SIG-M5 (cell line): Measurements from ENCODE around the gene UBASH3B.

Source experiments
- DNase-seq: peaks from one replicate; lab custom pipeline; 2025; lab: John Stamatoyannopoulos, UW

UBASH3B gene

GRCh38 chr11:122646549-122647340 is 8.8 kb upstream of the UBASH3B start:
- no peak for DNase-seq

DNA sequence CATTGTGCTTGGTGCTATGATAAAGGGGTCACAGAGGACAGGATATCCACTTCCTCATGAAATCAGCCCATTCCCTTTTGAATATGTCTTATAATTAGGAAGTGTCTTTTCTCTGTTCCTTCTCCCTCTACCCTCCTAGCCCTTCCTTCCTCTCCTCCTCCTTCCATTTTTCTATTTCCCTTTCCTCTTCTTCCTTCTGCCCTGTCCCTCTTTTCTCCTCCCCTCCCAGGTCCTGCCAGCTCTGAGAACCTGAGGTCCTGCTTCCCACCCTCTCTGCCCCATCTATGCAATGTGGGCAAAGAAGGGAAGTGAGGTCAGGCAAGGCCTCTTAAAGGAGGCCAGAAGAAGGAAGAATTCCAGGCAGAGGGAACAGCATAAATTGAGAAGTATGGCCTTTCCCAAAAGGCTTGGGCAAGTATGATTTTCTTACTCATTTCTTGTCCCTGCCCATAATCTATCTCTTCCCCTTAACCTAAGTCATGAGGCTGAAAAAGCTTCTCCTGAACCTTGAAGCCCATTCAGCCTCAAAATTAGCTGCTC is 7.7 kb upstream of the UBASH3B start:
- DNase-seq, result no peak

DNA sequence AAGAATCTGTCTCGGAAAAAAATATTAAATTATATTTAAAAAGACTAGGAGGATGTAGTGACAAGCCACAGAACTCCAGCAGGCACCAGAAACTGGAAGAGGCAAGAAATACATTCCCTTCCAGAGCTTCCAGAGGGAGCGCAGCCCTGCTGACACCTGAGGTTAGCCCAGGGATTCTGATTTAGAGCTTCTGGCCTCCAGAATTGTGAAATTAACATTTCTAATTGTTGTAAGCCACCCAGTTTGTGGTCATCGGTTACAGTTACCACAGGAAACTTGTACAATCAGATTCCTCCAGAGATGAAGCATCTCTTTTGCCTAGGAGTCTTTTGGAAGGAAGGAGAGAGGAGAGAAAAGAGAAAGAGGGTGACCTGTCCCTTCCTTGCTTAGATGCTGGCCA is 6.4 kb upstream of the UBASH3B start:
- DNase-seq, result no peak

DNA sequence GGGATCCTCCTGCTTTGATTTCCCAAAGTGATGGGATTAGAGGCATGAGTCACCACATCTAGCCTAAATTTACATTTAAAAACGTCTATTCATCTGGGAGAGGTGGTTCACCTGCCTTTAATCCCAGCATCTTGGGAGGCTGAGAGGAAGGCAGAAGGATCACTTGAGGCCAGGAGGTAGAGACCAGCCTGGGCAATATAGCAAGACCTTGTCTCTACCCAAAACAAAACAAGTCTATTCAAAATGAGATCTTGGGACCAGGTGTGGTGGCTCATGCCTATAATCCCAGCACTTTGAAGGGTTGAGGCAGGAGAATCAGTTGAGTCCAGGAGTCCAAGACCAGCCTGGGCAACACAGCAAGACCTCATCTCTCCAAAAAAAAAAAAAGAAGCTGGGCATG is 4.9 kb upstream of the UBASH3B start:
- DNase-seq, result no peak

DNA sequence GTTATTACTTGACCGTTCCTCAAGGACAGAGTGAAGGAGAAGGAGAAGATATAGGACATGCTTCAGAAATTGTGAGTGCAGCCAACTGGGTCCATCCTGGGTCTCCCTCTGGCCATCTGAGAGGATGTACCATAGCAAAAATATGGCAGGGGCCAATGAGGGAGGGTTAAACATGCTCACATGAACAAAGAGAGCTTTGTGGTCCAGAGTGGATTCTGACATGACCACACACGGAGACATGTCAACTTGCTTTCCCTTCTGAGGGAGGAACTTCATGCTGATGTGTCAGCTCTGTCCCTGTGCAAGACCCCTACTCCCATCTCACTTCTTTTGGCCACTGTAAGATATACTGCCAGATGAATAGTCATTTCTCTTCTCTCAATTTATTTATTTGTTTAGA is 3.0 kb upstream of the UBASH3B start:
- DNase-seq, result no peak

DNA sequence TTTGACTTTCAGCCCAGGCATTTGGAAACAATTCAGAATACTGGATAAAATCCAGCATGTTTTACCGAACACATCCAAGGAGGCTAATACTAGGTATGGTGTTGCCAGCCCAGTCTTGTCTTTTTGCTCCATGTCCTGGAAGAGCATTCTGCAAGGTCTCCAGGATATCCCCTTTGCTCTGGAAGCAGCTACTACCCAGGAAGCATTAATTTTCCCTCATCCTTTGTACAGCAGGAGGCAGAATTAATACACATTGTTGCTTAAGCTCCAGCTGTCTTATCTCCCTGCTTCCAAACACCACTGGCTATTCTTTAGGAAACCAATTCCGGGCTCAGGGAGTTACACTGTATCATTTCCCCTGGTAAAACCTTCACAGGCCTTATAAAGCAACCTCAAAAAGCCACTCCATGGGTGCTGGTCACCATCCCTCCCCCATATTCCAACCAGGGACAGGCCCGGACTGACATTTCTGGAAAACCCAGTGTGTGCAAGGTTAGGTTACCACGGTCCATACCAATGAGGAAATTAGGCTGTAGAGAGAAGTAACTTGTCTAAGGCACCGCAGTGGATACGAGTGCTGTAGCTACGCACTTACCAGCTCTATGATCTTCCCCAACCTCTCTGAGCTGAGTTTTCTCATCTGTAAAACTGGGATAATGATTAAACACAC is 1.5 kb upstream of the UBASH3B start:
- no peak for DNase-seq

- no peak for DNase-seq
Measured at GRCh38 chr11:122656073-122656630, 630 bp downstream of the UBASH3B start.

DNA sequence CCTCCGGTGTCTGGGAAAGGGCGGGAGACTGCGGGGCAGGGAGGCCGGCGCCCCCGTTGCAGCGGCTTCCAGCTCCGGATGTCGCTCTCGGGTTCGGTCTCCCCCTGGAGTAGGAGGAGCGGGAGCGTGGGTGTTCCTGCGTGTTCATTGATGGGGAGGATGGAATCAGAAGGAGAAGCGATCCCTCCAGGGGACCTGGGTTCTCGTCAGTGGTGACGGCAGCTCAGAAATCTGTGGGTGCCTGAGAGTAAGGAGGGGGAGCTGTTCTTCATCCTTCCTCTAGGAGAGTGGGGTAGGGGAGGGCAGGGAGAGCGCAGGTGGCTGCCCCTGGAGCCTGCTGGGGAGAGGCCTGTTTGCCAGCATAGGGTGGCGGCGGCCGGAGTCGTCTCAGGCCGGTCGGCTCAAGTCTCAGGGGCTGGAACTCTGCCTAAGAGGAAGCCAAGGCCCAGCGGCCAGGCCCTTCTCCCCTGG is 1.1 kb downstream of the UBASH3B start:
- DNase-seq, result no peak

DNA sequence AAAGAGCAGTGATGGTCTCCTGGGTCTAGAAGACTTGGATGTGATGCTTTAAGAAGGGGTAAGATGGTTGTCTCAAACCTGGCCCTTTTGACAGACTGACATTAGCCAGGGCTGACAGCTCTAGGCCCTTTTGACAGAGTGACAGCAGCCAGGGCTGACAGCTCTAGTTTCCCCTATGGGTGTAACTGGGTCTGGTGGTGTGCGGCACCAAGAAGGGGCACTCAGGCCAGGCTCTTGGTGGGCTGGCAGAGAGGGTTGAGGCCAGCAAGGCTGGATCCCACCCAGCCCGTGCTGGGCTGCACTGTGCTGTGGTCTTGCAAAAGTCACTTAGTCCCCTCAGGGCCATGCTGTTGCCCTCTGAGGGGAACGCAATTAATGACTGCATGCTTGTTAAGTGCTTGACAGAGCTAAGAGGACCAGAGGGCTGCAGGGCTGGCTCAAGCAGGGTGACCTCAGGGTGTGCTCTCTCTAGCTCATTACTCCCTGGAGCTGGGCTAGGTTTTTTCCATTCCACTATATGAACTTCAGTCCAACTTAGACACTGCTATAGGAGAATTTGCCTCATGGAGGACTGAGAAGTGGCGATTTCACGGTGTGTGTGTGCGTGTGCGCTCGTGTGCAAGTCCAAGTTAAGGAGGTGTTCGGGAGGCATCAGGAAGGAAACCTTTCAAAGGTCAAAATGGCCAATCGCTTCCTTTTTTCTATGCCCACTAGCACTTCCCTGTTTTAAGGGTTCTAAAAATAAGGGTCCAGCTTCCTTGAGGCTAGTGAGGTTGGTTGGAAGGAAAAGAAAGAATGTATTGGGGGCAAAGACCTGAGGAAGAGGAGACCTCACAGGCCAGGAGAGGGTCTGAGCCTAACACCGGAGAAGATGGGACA is 4.4 kb downstream of the UBASH3B start:
- DNase-seq, result no peak

- no peak for DNase-seq
Measured at GRCh38 chr11:122661182-122661945, 5.8 kb downstream of the UBASH3B start.

DNA sequence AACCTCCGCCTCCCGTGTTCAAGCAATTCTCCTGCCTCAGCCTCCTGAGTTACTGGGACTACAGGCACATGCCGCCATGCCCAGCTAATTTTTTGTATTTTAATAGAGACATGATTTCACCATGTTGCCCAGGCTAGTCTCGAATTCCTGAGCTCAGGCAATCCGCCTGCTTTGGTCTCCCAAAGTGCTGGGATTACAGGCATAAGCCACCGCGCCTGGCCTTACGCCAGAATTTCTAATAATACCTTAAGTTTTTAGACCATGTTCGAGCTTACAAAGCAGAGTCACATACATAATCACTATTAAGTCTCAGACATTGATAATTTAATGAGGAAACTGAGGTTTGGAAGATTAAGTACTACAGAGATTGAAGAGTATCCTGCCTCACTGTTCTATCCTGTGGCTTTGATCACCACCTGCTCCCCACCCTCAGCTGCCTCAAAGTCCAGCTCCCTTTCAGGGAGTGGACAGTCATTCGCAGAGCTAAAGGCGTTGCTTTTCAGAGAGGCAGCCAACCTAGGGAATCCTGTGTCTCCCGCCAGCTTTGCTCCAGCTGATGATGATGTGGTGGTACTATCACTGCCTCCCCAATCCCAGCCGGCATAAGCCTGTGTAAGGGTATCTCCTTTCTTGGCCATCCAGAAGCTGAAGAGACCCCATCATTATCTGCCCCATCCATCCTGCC is 7.7 kb downstream of the UBASH3B start:
- no peak for DNase-seq

DNA sequence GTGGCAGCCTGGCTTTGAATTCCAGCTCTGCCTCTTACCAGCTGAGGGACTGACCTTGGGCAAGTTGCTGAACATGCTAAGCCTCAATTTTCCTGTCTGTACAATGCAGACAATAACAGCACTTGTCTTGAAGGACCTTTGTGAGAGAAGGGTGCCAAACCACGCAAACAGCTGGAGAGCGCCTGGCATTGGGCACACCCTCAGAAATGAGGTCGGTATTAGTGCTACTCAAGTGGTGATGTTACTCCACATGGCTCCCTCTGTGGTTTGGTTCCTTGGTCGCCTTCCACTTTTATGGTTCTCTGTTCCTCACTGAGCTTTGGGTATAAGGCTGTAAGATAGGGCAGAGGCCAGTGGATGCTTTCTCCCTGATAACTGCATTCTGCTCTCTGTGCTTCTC is 8.2 kb downstream of the UBASH3B start:
- no peak for DNase-seq

DNA sequence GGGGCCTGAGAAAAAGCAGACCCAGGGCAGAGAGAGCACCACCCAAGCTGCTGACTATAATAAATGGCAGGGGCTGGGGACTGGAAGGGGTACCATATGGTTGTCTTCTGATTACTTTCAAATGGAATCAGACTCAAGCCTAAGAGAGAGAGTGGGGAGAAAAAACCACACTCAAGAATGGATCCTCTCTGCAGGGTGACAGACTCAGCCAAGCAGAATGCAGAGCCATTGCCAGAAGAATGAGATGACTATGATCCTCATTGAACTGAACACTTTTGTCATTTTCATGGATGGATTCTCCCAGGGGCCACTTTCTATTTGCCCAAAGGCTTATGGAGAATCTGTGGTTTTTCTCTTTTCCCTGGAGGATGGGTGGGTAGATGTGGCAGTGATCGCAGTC is 8.7 kb downstream of the UBASH3B start:
- no peak for DNase-seq

DNA sequence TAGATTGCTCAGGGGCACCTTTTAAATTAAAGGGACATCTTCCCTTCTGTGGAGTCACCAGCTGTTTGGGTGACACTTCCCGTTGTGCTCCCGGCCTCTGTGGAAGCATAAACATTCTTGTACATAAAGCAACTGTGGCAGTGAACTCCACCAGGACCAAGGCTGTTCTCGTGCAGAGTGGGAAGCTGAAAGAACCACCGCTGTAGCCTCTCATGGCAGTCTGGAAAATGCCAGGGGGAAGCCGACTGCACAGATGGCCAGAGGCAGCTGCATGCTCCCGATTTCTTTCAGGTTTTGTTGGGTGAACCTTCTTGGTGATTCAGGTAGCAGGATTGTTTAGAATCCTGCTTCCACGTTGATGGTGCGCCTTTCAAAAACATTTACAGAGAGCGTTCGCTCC is 10.3 kb downstream of the UBASH3B start:
- DNase-seq, result no peak

DNA sequence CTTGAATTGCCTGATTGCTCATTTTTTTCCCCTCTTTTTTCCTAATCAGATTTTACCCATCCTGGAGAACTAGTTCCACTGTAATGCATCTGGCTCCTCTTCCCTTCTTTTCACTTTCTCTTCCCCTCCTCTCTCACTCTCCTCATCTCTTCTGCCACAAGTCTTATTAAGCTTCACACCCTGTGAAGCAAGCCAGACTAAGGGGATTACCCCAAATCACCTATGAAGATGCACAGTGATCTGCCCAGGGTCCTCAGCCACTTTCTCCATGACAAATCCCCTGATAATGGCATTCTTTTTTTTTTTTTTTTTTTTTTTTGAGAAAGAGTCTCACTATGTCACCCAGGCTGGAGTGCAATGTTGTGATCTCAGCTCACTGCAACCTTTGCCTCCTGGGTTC is 11.2 kb downstream of the UBASH3B start:
- DNase-seq, result no peak

GRCh38 chr11:122668562-122669090 is 13.1 kb downstream of the UBASH3B start:
- DNase-seq, result no peak

GRCh38 chr11:122670131-122670530 is 14.6 kb downstream of the UBASH3B start:
- no peak for DNase-seq

- no peak for DNase-seq
Measured at GRCh38 chr11:122671400-122671891, 15.9 kb downstream of the UBASH3B start.

DNA sequence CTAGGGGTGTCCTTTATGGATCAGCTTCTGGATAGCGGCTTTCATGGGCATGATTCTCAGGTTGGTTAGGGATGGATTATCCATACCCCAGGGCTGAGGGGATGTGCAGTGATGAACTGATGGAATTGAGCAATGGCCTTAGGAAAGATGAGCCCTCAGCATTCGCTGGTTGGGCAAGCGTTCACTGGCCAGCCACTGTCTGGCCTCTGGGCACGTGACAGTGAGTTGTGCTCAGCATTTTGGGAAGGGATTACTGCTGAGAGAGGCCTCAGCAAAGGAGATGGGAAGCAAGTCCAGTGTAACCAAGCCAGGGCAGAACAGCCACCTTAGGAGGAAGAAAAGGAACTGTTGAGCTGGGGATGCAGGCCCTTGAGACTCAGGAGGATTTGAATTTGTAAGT is 17.4 kb downstream of the UBASH3B start:
- DNase-seq, result no peak

DNA sequence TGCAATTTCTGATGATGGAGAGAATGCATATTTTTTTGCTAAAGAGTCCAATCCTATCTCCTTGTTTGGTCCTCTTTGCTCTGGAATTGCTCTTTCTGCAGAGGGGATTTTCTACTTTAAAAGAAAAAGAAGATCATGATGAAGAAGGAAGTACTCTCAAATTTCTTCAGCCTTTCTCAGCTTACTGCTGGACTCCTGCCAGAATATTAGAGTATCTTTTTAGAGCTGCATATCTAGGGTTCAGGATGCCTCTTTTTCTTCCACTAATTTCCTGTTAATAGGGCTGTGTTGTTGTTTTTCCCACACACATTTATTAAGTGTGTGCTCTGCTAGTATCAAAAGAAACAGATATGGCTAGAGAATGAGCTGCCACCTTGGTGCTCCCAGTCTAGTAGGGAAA is 18.2 kb downstream of the UBASH3B start:
- DNase-seq, result no peak
